ENCODE data around the gene SMARCA5. TPM values are rescaled to one million over a fixed set of nuclear protein-coding genes. Genes with fewer than 3 reads are reported as not detected.

SMARCA5 gene
- polyA plus RNA-seq, 1 of the 3 experiments (the other 2 are of a cell fraction), result 7.5 TPM

GRCh38 chr4:143558823-143559756 lies 45.6 kb downstream of the SMARCA5 start:
- Histone ChIP-seq H3K4me3 (ENCODE audit: low read depth in 2 of 2, low read length in 1 of 2) (peak overlapping the region; percentile 51 to 55), H4K20me1 (ENCODE audit: insufficient read depth) (no peaks in the 10 kb centered on the region), H3K4me1 (ENCODE audit: control insufficient read depth in 1 of 2, insufficient read depth in 2 of 2, low read depth in 1 of 2, low read length in 1 of 2) (peaks cover 0 to 6% of the 10 kb centered on the region in 2 experiments; a peak in 1 of 4 replicates), H2AFZ (ENCODE audit: low read depth) (peak overlapping the region; percentile 94), H3K9ac (peak overlapping the region; percentile 8), H3K27me3 (ENCODE audit: insufficient read depth) (no peaks in the 10 kb centered on the region), H3K9me2 (no peaks in the 10 kb centered on the region), H3K79me2 (ENCODE audit: insufficient read depth) (no peaks in the 10 kb centered on the region), H3F3A (replicated peaks; ENCODE audit: insufficient read depth) (peaks cover 7% of the 10 kb centered on the region), H3K9me3 (no peaks in the 10 kb centered on the region), H3K36me3 (replicated peaks in 1 of 2; ENCODE audit: control insufficient read depth in 1 of 2, insufficient read depth in 2 of 2, low read length in 1 of 2) (peaks cover 17 to 18% of the 10 kb centered on the region in 2 experiments), H3K4me2 (peak overlapping the region; percentile 62), H3K27ac (ENCODE audit: low read depth in 2 of 2, low read length in 1 of 2) (no peak overlapping the region; a peak in 1 of 4 replicates)
- ChIA-PET POLR2A (no interaction called here), CTCF (interaction anchor here (0.9 to 3.0 kb wide), 14 partner anchors 10 to 365 kb away, joined by 3 to 17 read pairs (median 4); no protein-coding TSS in a partner anchor)
- DNase-seq, result peak; percentile 84
- TF ChIP-seq TAF1 (IDR thresholded peaks at IDR 0.05; ENCODE audit: borderline replicate concordance, low read depth, low read length) (0 out of 2 replicates have a peak, but pooled peaks have one; percentile 14), MXI1 (IDR thresholded peaks at IDR 0.05; ENCODE audit: low read depth, low read length) (peak; percentile 43; the same call in 1 of the 2 replicates), RAD21 (IDR thresholded peaks at IDR 0.05; ENCODE audit: low read length) (peak; percentile 68), PBX3 (IDR thresholded peaks at IDR 0.05) (no peak), RCOR1 (IDR thresholded peaks at IDR 0.05; ENCODE audit: low read length) (no peak), SMC3 (IDR thresholded peaks at IDR 0.05; ENCODE audit: low read depth, low read length) (peak; percentile 63), CTCF (IDR thresholded peaks at IDR 0.05) (peak; percentile 65), USF2 (IDR thresholded peaks at IDR 0.05; ENCODE audit: borderline replicate concordance, low read depth, low read length) (no peak), MAX (IDR thresholded peaks at IDR 0.05; ENCODE audit: low read depth) (peak; percentile 48; the same call in 1 of the 2 replicates)
- 6% methylated on average over 50 of the region's 57 CpGs for WGBS (ENCODE audit: low lambda C conversion rate)

GRCh38 chr4:143559757-143560147 lies 46.2 kb downstream of the SMARCA5 start:
- DNase-seq, result peak; percentile 53
- no peaks in the 10 kb centered on the region for H3K9me2 ChIP-seq
- H3K9ac ChIP-seq, result peak overlapping the region; percentile 8; the same call in 1 of the 2 replicates
- no peaks in the 10 kb centered on the region for H4K20me1 ChIP-seq (ENCODE audit: insufficient read depth)
- no peak overlapping the region for H3K27ac ChIP-seq (ENCODE audit: low read depth in 2 of 2, low read length in 1 of 2)
- no peaks in the 10 kb centered on the region for H3K79me2 ChIP-seq (ENCODE audit: insufficient read depth)
- peaks cover 10 to 12% of the 10 kb centered on the region in 2 experiments for H3K36me3 ChIP-seq (replicated peaks in 1 of 2; ENCODE audit: control insufficient read depth in 1 of 2, insufficient read depth in 2 of 2, low read length in 1 of 2)
- H3F3A ChIP-seq (replicated peaks; ENCODE audit: insufficient read depth), result peaks cover 7% of the 10 kb centered on the region
- CTCF ChIA-PET, result interaction anchor here (1.2 to 3.0 kb wide), 5 partner anchors 9 to 349 kb away, joined by 3 to 17 read pairs (median 4); no protein-coding TSS in a partner anchor
- no peaks in the 10 kb centered on the region for H3K9me3 ChIP-seq
- H3K4me1 ChIP-seq (ENCODE audit: control insufficient read depth in 1 of 2, insufficient read depth in 2 of 2, low read depth in 1 of 2, low read length in 1 of 2), result peaks cover 0 to 6% of the 10 kb centered on the region in 2 experiments; a peak in 1 of 4 replicates
- TF ChIP-seq USF2 (IDR thresholded peaks at IDR 0.05; ENCODE audit: borderline replicate concordance, low read depth, low read length) (no peak), JUND (IDR thresholded peaks at IDR 0.05) (no peak), TEAD4 (IDR thresholded peaks at IDR 0.05; ENCODE audit: borderline replicate concordance, insufficient read depth) (no peak), MXI1 (IDR thresholded peaks at IDR 0.05; ENCODE audit: low read depth, low read length) (no peak), ZBTB33 (IDR thresholded peaks at IDR 0.05; ENCODE audit: borderline replicate concordance, low read depth) (no peak), SMC3 (IDR thresholded peaks at IDR 0.05; ENCODE audit: low read depth, low read length) (no peak), USF1 (IDR thresholded peaks at IDR 0.05; ENCODE audit: borderline replicate concordance, low read depth) (no peak)
- peak overlapping the region; percentile 51 to 55; a peak in 3 of 4 replicates for H3K4me3 ChIP-seq (ENCODE audit: low read depth in 2 of 2, low read length in 1 of 2)
- peak overlapping the region; percentile 94 for H2AFZ ChIP-seq (ENCODE audit: low read depth)
- 51% methylated on average over 9 of the region's 17 CpGs for WGBS (ENCODE audit: low lambda C conversion rate)
- POLR2A ChIA-PET, result interaction anchor here (0.6 kb wide), 1 partner anchor 1243 kb away, joined by 3 read pairs; no protein-coding TSS in a partner anchor
- H3K4me2 ChIP-seq, result peak overlapping the region; percentile 62
- H3K27me3 ChIP-seq (ENCODE audit: insufficient read depth), result no peaks in the 10 kb centered on the region
